Endothelial cell of umbilical vein (primary cell): ENCODE results near the gene AUH. TPM values are rescaled to one million over a fixed set of nuclear protein-coding genes. Genes with fewer than 3 reads are reported as not detected.

ENCODE experiments used
- BruUV-seq: library from RNA; stranded (reverse); fragments of 400-500 nt; replicated peaks from 2 replicates; lab custom pipeline; 2021; lab: Mats Ljungman, UMichigan
- CTCF ChIA-PET: fragments of 300-600, 350-600 bp; sonication (Branson Sonifier 250); formaldehyde crosslinking; loops from one replicate; lab custom pipeline; 2021; ENCODE audit warnings: antibody characterized with exemption, inconsistent platforms; lab: Charles Lee
- POLR2A ChIA-PET: fragments of 300-600, 350-600 bp; sonication (Branson Sonifier 250); formaldehyde crosslinking; loops from one replicate; lab custom pipeline; 2021; ENCODE audit warnings: antibody characterized with exemption, inconsistent platforms; lab: Charles Lee
- DNase-seq: peaks from one replicate; pipeline ENCODE4 v3.0.0-alpha.2; 2011; ENCODE audit warnings: low read depth, low spot score
- FAIRE-seq: peaks from 2 replicates; lab custom pipeline; 2011; peaks lifted over from hg19 to GRCh38; lab: Jason Lieb, UNC
- H2AFZ ChIP-seq: 2 replicates; pipeline ENCODE4 v1.6.0; 2012; ENCODE audit warnings: low read depth, low read length, control low read depth, inconsistent platforms
- H3K27ac ChIP-seq: 2 replicates; pipeline ENCODE4 v1.5.1; 2011; ENCODE audit warnings: low read depth, mild to moderate bottlenecking, control low read depth, low read length, moderate library complexity; ENCODE audit not compliant: insufficient read depth
- H3K27me3 ChIP-seq, 2 experiments: 2 replicates each; pipeline versions ENCODE4 v1.6.0 to v1.6.1; 2011; ENCODE audit warnings: low read length in 2 of 2, mixed read lengths in 1 of 2; ENCODE audit not compliant: control insufficient read depth in 2 of 2, insufficient read depth in 2 of 2
- H3K36me3 ChIP-seq, 2 experiments: 2 replicates in 1 of 2; 3 replicates in 1 of 2; pipeline ENCODE4 v1.5.1; 2011; ENCODE audit warnings: low read length in 2 of 2, mild to moderate bottlenecking in 1 of 2, moderate library complexity in 1 of 2; ENCODE audit not compliant: control insufficient read depth in 2 of 2, insufficient read depth in 2 of 2; ENCODE audit errors: extremely low read depth in 1 of 2
- H3K4me1 ChIP-seq: 3 replicates; pipeline ENCODE4 v1.5.1; 2011; ENCODE audit warnings: mild to moderate bottlenecking, low read length; ENCODE audit not compliant: control insufficient read depth, insufficient read depth; ENCODE audit errors: extremely low read depth
- H3K4me2 ChIP-seq: 2 replicates; pipeline ENCODE4 v1.6.1; 2011; ENCODE audit warnings: low read length, control low read depth, mixed read lengths; ENCODE audit not compliant: insufficient read depth
- H3K4me3 ChIP-seq, 3 experiments: fragments of 200-600 bp in 1 of 3; sonication (generic), shearing (Covaris generic) in 1 of 3; replicated peaks in 1 of 3; 2 replicates each; pipeline ENCODE4 v1.5.1; 2011 to 2016; ENCODE audit warnings: control low read depth in 3 of 3, low read length in 3 of 3, mild to moderate bottlenecking in 2 of 3, inconsistent platforms in 1 of 3, low read depth in 1 of 3, moderate library complexity in 1 of 3; ENCODE audit not compliant: insufficient read depth in 1 of 3
- H3K79me2 ChIP-seq: 2 replicates; pipeline ENCODE4 v1.6.0; 2012; ENCODE audit warnings: low read length, inconsistent platforms; ENCODE audit not compliant: control insufficient read depth, insufficient read depth
- H3K9ac ChIP-seq: replicated peaks from 2 replicates; pipeline ENCODE3; 2011; ENCODE audit warnings: low read length, control low read depth; ENCODE audit not compliant: insufficient read depth; ENCODE audit errors: extremely low read depth
- H3K9me1 ChIP-seq: replicated peaks from 3 replicates; pipeline ENCODE4 v1.6.0; 2011; ENCODE audit warnings: mild to moderate bottlenecking, low read length; ENCODE audit not compliant: control insufficient read depth, insufficient read depth; ENCODE audit errors: extremely low read depth
- H3K9me3 ChIP-seq: replicated peaks from 2 replicates; pipeline ENCODE4 v1.5.1; 2012; ENCODE audit warnings: low read length, inconsistent platforms; ENCODE audit not compliant: control insufficient read depth, insufficient read depth
- H4K20me1 ChIP-seq: replicated peaks from 2 replicates; pipeline ENCODE3; 2011; ENCODE audit warnings: mild to moderate bottlenecking, low read length; ENCODE audit not compliant: control insufficient read depth, insufficient read depth; ENCODE audit errors: extremely low read depth
- EZH2 ChIP-seq: IDR thresholded peaks from 2 replicates; pipeline ENCODE4 v1.6.1; 2012; ENCODE audit warnings: borderline replicate concordance, low read depth, mild to moderate bottlenecking, moderate library complexity, low read length, inconsistent platforms; ENCODE audit not compliant: severe bottlenecking
- FOS ChIP-seq: IDR thresholded peaks from 2 replicates; pipeline ENCODE4 v1.6.1; 2011; ENCODE audit warnings: mild to moderate bottlenecking, low read length, moderate library complexity, borderline replicate concordance; ENCODE audit not compliant: insufficient read depth
- GATA2 ChIP-seq: IDR thresholded peaks from 2 replicates; pipeline ENCODE4 v1.7.0; 2011; ENCODE audit warnings: low read depth, mild to moderate bottlenecking, moderate library complexity, mixed read lengths, low read length; ENCODE audit not compliant: insufficient read length, insufficient read depth
- JUN ChIP-seq: IDR thresholded peaks from 2 replicates; pipeline ENCODE4 v1.6.1; 2011; ENCODE audit warnings: borderline replicate concordance, low read depth; ENCODE audit not compliant: insufficient read length, insufficient read depth
- MYC ChIP-seq: IDR thresholded peaks from one replicate; pipeline ENCODE4 v1.6.1; 2011; ENCODE audit warnings: mild to moderate bottlenecking, low read depth, low read length
- POLR2A ChIP-seq: IDR thresholded peaks from 2 replicates; pipeline ENCODE4 v1.6.1; 2012; ENCODE audit warnings: low read depth, mild to moderate bottlenecking, control low read depth, low read length
- POLR2AphosphoS5 ChIP-seq: IDR thresholded peaks from 2 replicates; pipeline ENCODE4 v1.6.1; 2012; ENCODE audit warnings: low read depth, mild to moderate bottlenecking, control low read depth, low read length, moderate library complexity; ENCODE audit not compliant: insufficient read depth
- dilution Hi-C: fragments of 300-500 bp; cut with MboI; formaldehyde crosslinking; loops from one replicate; pipeline ENCODE4 v1.15.0; 2019; ENCODE audit warnings: low sequenced_read_pairs; ENCODE audit not compliant: extremely low pct_ligation_motif_present
- intact Hi-C: fragments of 100-400 bp; cut with micrococcal nuclease; formaldehyde crosslinking; loops from one replicate; pipeline ENCODE4 v1.10.0; 2022
- polyA plus RNA-seq, 4 experiments: library from polyadenylated mRNA; depleted of rRNA in 3 of 4; stranded (reverse) in 3 of 4; unstranded in 1 of 4; fragments of >200 nt; gene quantifications; 2 replicates each; pipeline versions ENCODE4 v1.2.1 to v1.2.3, GENCODE V29; 2011 to 2012; ENCODE audit warnings: missing spikeins in 1 of 4
- total RNA-seq: library from RNA; stranded (reverse); gene quantifications from 2 replicates; pipeline ENCODE4 v1.2.3, GENCODE V29; 2021
- TF ChIP-seq, protein P1 (sequence below), 2 donors: IDR thresholded peaks; 1 replicate in 1 of 2; 2 replicates in 1 of 2; pipeline ENCODE4 v1.5.1; 2011; ENCODE audit warnings: low read length in 2 of 2, mild to moderate bottlenecking in 2 of 2, moderate library complexity in 2 of 2, control low read depth in 1 of 2, inconsistent platforms in 1 of 2, low read depth in 1 of 2; ENCODE audit not compliant: insufficient read depth in 1 of 2; ENCODE audit errors: extremely low read depth in 1 of 2
- TF ChIP-seq, protein P2 (sequence below): IDR thresholded peaks from 2 replicates; pipeline ENCODE4 v1.6.1; 2011; ENCODE audit not compliant: insufficient read depth, insufficient read length

The AUH gene
- total and polyA plus RNA-seq, 2 donors (not counting 3 experiments of a cell fraction or from before 2014, with no cell fraction given), result 2.3 to 9.2 TPM

- FAIRE-seq (no peak), DNase-seq (no peak)
- Histone ChIP-seq H3K9me3 (no peaks in the 10 kb centered on the region), H3K9ac (no peak overlapping the region), H3K4me2 (no peak overlapping the region), H3K27ac (no peak overlapping the region), H3K4me3 (no peak overlapping the region), H3K27me3 (no peaks in the 10 kb centered on the region), H3K79me2 (no peaks in the 10 kb centered on the region), H2AFZ (no peak overlapping the region), H4K20me1 (no peaks in the 10 kb centered on the region), H3K4me1 (peaks cover 12% of the 10 kb centered on the region), H3K9me1 (no peaks in the 10 kb centered on the region), H3K36me3 (no peaks in the 10 kb centered on the region)
- dilution Hi-C loops (no loop called here), intact Hi-C loops (no loop called here)
- CTCF ChIA-PET, result no interaction called here
- POLR2A ChIA-PET, result no interaction called here
- no peak for TF ChIP-seq JUN
- no TSS peak for BruUV-seq
These were observed 30.7 kb upstream of the AUH start for GRCh38 chr9:91392435-91392834.

DNA sequence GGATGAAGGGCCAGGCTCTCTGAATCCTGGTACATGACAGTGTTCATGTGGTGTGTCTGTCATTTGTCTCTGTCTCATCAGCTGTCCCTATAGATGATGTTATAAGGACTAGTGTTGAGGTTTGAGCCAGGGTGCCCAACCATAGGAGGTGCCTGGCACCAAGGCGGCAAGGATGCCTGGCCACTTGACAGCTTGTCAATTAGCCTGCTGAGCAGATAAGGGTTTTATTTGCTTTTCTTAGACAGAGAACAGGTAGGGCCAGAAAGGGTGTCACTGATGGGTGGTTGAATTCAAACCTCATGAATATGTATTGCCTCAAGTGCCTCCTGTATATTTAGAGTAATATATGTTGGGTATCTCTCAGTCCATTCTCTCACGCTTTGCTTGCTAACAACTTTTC lies 30.1 kb upstream of the AUH start:
- Histone ChIP-seq H3K9me3 (no peaks in the 10 kb centered on the region), H4K20me1 (no peaks in the 10 kb centered on the region), H3K4me2 (no peak overlapping the region), H3K36me3 (no peaks in the 10 kb centered on the region), H3K9ac (no peak overlapping the region), H3K9me1 (no peaks in the 10 kb centered on the region), H3K27me3 (no peaks in the 10 kb centered on the region), H3K4me1 (peaks cover 12% of the 10 kb centered on the region), H3K79me2 (no peaks in the 10 kb centered on the region), H3K27ac (no peak overlapping the region), H3K4me3 (no peak overlapping the region), H2AFZ (no peak overlapping the region)
- dilution Hi-C loops (no loop called here), intact Hi-C loops (no loop called here)
- FAIRE-seq (no peak), DNase-seq (no peak)
- no TSS peak for BruUV-seq
- ChIA-PET CTCF (no interaction called here), POLR2A (no interaction called here)
- no peak for TF ChIP-seq FOS
- no peak for TF ChIP-seq POLR2AphosphoS5
- TF ChIP-seq, protein P1, sequence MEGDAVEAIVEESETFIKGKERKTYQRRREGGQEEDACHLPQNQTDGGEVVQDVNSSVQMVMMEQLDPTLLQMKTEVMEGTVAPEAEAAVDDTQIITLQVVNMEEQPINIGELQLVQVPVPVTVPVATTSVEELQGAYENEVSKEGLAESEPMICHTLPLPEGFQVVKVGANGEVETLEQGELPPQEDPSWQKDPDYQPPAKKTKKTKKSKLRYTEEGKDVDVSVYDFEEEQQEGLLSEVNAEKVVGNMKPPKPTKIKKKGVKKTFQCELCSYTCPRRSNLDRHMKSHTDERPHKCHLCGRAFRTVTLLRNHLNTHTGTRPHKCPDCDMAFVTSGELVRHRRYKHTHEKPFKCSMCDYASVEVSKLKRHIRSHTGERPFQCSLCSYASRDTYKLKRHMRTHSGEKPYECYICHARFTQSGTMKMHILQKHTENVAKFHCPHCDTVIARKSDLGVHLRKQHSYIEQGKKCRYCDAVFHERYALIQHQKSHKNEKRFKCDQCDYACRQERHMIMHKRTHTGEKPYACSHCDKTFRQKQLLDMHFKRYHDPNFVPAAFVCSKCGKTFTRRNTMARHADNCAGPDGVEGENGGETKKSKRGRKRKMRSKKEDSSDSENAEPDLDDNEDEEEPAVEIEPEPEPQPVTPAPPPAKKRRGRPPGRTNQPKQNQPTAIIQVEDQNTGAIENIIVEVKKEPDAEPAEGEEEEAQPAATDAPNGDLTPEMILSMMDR (IDR thresholded peaks at IDR 0.05; ENCODE audit: extremely low read depth in 1 of 2, insufficient read depth in 1 of 2, low read depth in 1 of 2, low read length in 2 of 2), result no peak
- TF ChIP-seq EZH2, result no peak
- TF ChIP-seq GATA2, result no peak
- TF ChIP-seq, protein P2, sequence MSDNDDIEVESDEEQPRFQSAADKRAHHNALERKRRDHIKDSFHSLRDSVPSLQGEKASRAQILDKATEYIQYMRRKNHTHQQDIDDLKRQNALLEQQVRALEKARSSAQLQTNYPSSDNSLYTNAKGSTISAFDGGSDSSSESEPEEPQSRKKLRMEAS, result no peak
- TF ChIP-seq JUN, result no peak
- no peak for TF ChIP-seq MYC
- no peak for TF ChIP-seq POLR2A
